GM21381 (cell line): ENCODE data around the gene PTCRA.
"Not testable (repeated sequence)": the region's sequence is repeated elsewhere in the genome, so short reads cannot be mapped to it uniquely, and the experiment has no call there.

Experiments
- ATAC-seq: cut with Tn5 transposase; IDR thresholded peaks from one replicate; pipeline ENCODE4 v1.9.1; 2021; ENCODE audit warnings: mild to moderate bottlenecking, moderate library complexity; ENCODE audit not compliant: unreplicated experiment

Gene PTCRA, protein sequence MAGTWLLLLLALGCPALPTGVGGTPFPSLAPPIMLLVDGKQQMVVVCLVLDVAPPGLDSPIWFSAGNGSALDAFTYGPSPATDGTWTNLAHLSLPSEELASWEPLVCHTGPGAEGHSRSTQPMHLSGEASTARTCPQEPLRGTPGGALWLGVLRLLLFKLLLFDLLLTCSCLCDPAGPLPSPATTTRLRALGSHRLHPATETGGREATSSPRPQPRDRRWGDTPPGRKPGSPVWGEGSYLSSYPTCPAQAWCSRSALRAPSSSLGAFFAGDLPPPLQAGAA

DNA sequence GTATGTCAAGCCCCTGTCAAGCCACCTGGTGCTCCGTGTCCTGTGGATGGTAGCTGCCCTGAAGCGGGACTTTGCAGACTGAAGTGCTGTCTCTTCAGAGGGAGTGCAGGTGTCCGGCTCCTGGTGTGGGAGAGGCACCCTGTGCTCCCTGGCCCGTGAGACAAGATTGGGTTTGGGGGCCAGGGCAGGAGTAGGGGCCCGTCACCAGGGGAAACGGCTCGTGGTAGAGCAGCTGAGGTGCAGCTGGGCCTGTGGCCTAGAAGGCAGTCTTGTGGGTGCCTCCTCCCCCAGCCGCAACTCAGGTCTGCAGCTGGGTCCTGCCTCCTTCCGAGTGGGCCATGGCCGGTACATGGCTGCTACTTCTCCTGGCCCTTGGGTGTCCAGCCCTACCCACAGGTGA is at the start of gene PTCRA:
Gene PTCRA (plus strand): TSS at position 322 of the 400 bp plus-strand sequence. CDS start 17 bp downstream, at position 339.
- no peak for ATAC-seq

DNA sequence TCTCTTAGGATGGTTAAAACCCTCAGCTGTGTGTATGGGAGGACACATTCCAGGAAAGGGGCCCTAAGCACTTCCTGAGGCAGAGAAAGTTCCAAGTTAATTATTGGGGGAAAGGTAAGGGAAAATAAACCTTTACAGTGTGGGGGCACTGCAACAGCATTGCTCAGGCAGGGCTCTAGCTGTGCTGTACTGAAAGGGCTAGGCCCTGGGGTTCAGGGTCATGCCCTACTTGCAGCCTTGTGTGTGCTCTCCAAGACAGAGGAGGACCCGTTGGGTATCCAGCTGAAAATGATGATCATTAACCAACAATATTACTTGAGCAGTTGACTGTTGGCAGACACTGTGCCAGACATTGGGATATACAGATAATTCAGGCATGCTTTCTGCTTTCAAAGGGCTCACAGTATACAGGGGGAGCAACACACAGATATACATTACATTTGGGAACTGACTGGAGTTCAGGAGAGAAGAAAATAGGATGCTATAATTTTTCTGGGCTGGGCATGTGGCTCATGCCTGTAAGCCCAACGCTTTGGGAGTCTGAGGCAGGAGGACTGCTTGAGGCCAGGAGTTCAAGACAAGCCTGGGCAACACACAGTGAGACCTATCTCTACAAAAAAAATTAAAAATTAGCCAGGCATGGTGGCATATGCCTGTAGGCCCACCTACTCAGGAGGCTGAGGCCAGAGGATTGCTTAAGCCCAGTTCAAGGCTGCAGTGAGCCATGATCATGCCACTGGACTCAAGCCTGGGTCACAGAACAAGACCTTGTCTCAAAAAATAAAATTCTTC is 45.5 kb upstream of the PTCRA start:
- no peak for ATAC-seq

DNA sequence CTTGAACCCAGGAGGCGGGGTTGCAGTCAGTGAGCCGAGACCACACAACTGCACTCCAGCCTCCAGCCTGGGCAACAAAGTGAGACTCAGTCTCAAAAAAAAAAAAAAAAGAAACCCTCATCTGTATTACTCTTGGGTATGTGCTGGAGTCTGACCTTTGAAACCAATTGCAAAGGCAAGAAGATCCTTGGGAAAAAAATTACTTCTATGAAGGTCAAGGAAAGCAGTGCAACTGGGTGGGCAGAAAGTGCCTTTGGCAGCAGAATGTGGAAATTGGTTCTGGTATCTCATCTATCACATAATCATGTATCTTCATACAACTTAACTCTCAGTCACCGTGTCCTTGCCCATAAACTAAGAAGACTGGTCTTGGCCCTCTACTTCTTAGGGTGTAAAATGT is 44.1 kb upstream of the PTCRA start:
- no peak for ATAC-seq

DNA sequence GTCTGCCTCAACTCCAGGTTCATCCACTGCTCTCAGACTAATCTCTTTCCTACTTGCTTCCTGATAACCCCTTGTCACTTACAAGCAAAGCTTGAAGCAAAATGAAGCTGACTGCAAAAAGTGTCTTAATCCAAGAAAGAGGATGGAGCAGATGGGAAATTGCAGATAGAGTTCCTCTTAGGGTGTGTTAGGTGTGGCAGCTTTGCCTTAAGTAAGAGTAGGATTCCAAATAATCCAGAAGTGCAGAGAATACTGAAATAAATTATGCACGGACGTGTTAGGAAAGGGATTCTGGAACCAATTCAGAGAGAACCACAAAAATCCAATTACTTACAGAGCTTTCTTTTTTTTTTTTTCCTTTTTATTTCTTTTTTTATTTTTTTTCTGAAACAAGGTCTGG is 42.5 kb upstream of the PTCRA start:
- ATAC-seq = no peak

DNA sequence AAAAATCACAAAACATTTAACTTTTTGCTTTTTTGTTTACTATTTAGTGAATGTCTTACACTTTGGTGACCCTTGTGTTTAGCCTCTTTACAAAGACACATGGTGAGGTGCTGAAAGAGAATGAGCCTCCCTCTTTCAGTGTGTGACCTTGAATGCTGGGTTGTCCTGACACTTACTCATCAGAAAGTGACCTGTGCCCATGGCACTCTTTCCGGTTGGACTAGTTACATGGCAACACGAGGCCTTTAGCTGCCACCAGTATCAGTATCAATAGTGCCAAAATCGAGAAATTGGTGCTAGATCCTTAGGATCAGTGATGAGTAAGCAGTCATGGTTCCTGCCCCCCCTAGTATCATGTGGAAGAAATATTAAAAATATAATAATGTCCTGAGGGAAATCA is 38.2 kb upstream of the PTCRA start:
- ATAC-seq = no peak

DNA sequence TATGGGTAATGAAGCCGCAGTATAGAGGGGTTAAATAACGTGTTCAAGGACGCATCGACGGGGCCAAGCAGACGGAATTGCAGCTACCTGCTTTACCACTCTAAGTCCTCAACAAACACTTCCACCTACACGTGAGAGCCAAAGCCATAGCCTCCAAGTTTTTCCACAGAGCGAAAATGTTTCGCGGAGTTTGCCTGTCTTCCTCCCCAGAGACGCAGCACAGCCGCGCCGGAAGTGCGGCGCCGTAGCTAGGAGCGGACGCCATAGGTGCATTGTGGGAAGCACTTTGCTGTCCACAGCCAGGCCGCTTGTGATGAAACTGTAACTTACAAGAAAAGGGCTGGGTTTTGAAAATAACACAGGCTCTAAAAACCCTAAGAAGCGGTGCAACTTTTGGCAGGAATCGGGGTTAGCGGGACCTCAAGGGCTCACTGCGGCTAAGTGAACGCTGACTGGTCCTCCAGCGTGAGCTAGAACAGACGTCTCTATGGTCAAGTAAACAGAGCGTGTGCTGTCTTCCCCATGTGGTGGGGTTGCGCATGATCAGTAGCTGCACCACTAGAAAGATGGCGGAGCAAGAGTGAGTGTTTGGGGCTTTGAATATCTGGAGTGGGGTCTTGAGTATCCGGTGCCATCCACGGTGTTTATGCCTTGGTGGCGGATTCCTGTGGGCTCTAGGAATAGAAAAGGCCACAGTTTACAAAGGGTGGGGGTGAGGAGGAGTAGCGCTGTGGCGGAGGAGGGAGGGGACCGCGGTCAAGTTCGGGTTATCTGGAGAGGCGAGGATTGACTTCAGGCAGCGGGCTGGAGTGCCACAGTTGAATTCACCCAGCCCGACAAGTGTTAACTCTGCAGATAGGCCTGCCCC is 36.2 kb upstream of the PTCRA start, which contains the start of gene RPL7L1:
Gene RPL7L1 (plus strand): TSS at position 245 of the 868 bp plus-strand sequence. CDS start 295 bp downstream, at position 540.
- ATAC-seq = peak; percentile 94

DNA sequence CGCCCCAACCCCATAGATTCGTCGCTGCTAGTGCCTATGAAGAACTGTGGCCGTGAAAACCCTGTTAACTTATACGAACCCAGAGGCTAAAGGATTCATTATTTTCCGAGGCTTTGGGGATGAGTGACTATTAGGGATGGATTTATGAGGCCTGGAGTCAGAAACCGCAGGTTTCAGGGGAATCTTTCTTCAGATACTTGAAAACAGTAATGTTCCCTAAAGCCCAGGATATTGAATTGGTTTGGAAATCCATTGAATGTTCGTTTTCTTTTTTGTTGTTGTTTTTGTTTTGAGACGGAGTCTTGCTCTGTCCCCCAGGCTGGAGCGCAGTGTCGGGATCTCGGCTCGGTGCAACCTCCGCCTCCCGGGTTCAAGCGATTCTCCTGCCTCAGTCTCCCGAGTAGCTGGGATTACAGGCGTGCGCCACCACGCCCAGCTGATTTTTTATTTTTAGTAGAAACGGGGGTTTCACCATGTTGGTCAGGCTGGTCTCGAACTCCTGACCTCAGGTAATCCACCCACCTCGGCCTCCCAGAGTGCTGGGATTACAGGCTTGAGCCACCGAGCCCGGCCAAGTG is 35.5 kb upstream of the PTCRA start:
- ATAC-seq = not testable (repeated sequence)

DNA sequence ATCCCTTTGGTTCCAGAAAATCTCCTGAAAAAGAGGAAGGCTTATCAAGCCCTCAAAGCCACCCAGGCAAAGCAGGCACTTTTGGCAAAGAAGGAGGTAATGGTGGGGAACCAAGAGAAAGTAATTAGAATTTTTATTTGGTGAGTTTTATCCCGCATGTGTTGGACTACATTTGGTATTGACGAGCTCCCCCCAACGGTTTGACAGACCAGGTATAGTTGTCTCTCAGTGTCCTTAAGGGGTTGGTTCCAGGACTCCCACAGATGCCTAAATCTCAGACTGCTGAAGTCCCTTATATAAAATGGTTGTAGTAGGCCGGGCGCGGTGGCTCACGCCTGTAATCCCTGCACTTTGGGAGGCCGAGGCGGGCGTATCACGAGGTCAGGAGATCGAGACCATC is 35.0 kb upstream of the PTCRA start:
- not testable (repeated sequence) for ATAC-seq

DNA sequence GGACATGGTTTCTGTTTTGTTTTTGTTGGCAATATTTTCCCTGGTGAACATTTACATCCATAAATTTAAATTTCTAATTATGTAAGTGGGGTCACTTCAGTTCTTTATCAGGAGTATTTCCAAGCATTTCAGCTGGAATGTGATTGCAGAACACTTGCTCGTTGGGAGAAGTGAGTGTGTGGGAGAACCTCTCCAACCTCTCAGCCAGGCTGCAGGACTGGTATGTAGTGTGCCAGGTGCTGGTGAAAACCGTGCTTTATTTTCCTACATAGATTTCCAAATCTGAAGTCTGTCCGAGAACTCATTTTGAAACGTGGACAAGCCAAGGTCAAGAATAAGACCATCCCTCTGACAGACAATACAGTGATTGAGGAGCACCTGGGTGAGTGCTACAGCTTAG is 30.2 kb upstream of the PTCRA start:
- ATAC-seq = no peak

DNA sequence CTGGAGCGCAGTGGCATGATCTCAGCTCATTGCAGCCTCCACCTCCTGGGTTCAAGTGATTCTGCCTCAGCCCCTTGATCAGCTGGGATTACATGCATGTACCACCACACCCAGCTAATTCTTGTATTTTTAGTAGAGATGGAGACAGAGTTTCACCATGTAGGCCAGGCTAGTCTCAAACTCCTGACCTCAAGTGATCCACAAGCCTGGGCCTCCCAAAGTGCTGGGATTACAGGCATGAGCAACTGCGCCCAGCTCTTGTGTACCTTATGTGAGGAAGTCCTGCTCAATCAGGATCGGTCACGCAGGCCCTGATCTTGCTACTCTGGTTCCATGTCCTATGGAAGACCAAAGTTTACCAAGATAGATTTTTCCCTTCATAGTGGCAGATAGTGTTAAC is 27.7 kb upstream of the PTCRA start:
- ATAC-seq = not testable (repeated sequence)

DNA sequence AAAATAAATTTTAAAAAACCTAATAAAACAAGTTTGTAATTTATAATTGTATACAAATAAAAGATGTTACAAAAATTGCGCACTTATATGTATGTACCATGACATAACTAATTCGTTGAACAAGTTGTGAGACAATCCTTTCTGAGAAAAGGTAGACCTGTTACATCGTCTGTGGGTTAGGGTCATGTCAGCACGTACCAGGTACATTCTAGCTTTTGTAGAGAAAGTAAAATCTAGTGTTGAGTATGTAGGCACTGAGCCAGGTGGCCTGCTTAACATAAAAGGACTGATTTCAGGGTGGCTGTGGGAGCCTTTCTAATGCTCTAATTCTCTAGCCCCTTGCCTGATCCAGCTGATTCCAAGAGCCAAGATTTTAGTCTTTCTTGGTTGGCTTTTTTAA is 26.0 kb upstream of the PTCRA start:
- no peak for ATAC-seq

DNA sequence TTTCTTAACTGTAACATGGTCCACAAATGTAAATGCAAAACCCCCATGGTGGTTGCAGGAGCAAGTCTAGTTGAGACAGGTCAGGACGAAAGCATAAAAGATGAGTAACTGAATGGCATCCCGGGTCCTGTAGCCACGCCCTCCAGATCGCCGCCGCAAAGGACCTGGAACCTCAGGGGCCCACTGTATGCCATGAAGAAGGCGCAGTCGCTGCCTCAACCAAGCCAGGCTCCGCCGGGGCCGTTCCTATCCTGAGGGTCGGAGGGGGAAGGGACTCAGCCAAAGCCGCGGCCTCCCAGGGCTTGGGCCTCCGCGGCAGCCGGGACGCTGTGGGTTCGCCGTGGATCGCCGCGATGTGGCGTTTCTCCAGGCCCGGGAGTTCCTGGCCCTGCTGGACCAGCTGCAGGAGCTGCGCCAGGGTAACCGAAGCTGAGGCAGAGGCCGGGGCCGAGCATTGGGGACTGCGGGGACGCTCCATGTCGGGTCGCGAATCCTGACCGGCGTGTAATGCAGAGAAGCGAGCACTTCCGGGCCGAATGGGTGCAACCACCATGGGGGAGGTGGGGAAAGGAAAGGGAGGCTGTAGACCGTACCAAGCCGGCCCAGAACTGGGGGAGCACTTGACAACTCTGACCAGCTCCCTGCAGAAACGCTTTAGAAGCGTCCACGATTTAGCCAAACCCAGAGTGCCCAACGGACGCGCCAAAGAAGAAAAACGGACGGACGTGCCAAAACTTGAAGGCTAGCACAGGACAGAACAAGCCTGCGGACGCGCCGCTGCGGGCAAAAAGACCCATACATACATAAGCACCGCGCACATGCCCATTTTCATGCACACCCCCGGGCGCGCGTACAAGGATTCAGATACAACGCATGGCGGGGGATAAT is 25.3 kb upstream of the PTCRA start:
- peak; percentile 89 for ATAC-seq

DNA sequence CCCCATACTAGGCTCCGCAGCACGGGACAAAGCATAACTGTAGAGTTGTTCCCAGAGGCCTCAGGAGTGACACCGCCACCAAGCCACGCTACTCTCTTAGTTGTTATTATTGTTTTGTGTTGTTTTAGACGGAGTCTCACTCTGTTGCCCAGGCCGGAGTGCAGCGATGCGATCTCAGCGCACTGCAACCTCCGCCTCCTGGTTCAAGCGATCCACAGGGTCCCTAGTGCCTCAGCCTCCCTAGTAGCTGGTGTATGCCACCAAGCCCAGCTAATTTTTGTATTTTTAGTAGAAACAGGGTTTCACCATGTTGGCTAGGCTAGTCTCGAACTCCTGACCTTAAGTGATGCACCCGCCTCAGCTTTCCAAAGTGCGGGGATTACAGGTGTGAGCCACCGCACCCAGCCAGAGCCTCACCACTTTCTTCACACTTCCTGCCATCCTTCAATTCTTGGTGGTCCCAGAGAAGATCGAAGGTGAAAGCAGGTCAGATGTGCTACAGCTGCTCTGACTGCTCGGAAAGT is 24.6 kb upstream of the PTCRA start:
- ATAC-seq = no peak

DNA sequence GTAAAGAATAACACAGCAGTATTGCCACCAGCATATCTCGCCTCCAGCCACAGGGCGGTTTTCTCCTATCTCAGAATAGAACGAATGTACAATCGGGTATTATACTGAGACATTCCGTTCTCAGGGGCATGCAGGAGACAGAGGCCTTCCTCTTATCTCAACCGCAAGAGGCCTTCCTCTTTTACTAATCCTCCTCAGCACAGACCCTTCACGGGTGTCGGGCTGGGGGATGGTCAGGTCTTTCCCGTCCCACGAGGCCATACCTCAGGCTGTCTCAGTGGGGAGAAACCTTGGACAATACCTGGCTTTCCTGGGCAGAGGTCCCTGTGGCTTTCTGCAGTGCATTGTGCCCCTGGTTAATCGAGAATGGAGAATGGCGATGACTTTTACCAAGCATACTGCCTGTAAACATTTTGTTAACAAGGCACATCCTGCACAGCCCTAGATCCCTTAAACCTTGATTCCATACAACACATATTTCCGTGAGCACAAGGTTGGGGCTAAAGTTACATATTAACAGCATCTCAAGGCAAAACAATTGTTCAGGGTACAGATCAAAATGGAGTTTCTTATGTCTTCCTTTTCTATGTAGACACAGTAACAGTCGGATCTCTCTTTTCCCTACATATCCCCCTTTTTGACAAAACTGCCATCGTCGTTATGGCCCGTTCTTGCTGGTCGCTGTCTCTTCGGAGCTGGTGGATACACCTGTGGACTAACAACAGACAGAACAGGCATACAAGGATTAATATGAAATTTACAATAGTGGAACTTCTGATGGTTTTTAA is 21.6 kb upstream of the PTCRA start:
- ATAC-seq = not testable (repeated sequence)

DNA sequence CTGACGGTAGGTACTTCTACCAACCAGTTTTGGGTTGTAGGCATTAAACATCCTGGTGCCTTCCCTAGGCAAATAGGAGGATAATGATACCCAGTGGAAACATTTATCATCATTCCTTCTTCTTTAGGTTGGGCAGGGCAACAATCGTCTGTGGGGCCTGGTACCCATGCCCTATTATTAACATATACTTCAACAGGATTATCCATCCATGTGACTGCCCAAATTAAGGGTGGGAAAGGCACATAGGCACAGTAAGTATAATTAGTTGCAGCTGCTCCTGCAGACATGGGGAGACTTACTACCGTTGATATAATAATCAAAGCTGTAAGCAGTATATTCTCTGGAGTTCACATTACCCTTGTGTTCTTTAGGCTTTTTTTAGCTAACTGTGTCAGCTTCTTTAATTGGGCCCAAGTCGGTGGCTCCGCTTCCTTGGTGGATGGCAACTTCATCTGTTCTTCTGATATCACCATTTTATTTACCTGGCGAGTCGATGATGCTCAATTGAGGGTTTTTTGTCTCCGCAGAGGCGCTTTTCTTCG is 19.6 kb upstream of the PTCRA start:
- no peak for ATAC-seq

DNA sequence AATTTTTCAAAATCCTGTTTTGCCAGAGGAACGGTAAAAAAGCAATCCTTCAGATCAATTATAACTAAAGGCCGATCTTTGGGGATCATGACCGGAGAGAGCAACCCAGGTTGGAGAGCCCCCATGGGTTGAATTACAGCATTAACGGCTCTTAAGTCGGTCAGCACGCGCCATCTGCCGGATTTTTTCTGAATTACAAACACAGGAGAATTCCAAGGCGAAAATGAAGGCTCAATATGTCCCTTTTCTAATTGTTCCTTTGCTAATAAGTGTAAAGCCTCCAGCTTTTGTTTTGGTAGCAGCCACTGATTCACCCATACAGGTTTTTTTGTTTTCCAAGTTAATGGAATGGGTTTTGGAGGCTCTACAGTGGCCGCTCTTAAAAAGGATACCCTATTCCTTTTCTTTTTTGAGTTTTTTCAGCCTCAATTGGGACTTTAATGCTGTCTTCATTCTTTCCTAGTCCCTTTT is 16.9 kb upstream of the PTCRA start:
- ATAC-seq = no peak

DNA sequence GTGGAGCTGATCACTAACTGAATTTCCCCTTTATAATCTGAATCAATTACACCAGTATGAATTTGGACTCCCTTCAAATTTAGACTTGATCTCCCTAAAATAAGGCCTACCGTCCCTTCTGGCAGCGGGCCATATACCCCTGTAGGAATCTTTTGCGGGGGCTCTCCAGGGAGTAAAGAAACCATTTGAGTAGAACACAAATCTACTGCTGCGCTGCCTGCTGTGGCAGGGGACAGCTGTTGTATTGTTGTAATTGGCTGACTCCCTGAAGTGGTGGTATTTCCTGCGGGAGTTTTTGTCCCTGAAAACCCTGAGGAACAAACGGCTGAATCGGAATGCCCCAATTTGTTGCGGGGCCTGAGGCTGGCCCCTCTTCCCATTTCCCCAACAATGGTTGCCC is 16.0 kb upstream of the PTCRA start:
- ATAC-seq = no peak

DNA sequence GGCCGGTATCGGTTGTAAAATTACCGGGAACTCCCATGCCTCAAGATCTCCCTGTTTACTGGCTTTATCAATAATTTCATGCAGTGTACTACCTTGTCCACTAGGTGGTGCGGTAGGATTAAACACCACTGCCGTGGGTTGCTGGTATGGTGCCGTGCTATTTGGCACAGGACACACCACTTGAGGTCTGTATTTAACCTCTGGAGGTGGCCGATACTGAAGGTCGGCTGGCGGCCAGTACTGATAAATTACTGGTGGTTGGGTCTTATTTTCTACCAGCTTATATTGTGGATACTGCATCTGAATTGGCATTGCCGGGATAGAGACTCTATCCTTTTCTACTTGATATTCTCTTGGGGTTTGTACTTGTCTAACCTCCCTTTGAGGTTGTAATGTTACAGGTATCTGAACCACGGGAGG is 14.3 kb upstream of the PTCRA start:
- ATAC-seq = peak; percentile 69
